Hepatocyte (in vitro differentiated cells): ENCODE data around the gene KIFC3.

ENCODE experiments used
- EZH2 ChIP-seq: fragments of 200-600 bp; sonication (generic); IDR thresholded peaks from 2 replicates; pipeline ENCODE4 v1.6.1; 2016; ENCODE audit warnings: antibody characterized with exemption, mild to moderate bottlenecking, borderline replicate concordance
- EZH2phosphoT487 ChIP-seq: fragments of 200-600 bp; sonication (generic); IDR thresholded peaks from one replicate; pipeline ENCODE4 v1.6.1; 2018; ENCODE audit warnings: antibody characterized with exemption, mild to moderate bottlenecking, low read depth, moderate library complexity; ENCODE audit not compliant: unreplicated experiment, severe bottlenecking
- TF ChIP-seq, protein P1 (sequence below): fragments of 200-600 bp; sonication (generic); IDR thresholded peaks from 2 replicates; pipeline ENCODE4 v1.5.1; 2016; ENCODE audit warnings: antibody characterized with exemption, mild to moderate bottlenecking; ENCODE audit not compliant: poor library complexity

DNA sequence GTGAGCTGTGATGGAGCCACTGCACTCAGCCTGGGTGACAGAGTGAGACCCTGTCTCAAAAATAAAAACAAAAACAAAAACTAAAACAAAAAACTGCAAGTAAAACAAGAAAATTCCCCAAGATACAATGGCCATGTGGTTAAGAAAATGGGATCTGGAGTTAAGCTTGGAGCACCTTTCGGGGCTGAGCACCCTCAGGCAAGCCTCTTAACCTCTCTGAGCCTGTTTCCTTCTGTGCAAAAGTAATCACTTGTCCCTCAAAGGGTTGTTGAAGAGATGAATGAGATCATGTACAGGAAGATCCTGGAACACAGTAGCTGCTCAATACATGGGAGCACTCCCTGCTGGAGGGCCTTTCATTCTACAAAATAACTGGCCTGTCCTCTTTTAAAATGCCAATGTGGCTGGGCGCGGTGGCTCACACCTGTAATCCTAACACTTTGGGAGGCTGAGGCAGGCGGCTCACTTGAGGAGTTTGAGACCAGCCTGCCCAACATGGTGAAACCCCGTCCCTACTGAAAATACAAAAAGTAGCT lies 19.8 kb upstream of the KIFC3 start:
- TF ChIP-seq EZH2 (no peak), EZH2phosphoT487 (no peak)
- TF ChIP-seq, protein P1, sequence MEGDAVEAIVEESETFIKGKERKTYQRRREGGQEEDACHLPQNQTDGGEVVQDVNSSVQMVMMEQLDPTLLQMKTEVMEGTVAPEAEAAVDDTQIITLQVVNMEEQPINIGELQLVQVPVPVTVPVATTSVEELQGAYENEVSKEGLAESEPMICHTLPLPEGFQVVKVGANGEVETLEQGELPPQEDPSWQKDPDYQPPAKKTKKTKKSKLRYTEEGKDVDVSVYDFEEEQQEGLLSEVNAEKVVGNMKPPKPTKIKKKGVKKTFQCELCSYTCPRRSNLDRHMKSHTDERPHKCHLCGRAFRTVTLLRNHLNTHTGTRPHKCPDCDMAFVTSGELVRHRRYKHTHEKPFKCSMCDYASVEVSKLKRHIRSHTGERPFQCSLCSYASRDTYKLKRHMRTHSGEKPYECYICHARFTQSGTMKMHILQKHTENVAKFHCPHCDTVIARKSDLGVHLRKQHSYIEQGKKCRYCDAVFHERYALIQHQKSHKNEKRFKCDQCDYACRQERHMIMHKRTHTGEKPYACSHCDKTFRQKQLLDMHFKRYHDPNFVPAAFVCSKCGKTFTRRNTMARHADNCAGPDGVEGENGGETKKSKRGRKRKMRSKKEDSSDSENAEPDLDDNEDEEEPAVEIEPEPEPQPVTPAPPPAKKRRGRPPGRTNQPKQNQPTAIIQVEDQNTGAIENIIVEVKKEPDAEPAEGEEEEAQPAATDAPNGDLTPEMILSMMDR = no peak
